ENCODE data around the gene FOXK2.

Gene FOXK2

DNA sequence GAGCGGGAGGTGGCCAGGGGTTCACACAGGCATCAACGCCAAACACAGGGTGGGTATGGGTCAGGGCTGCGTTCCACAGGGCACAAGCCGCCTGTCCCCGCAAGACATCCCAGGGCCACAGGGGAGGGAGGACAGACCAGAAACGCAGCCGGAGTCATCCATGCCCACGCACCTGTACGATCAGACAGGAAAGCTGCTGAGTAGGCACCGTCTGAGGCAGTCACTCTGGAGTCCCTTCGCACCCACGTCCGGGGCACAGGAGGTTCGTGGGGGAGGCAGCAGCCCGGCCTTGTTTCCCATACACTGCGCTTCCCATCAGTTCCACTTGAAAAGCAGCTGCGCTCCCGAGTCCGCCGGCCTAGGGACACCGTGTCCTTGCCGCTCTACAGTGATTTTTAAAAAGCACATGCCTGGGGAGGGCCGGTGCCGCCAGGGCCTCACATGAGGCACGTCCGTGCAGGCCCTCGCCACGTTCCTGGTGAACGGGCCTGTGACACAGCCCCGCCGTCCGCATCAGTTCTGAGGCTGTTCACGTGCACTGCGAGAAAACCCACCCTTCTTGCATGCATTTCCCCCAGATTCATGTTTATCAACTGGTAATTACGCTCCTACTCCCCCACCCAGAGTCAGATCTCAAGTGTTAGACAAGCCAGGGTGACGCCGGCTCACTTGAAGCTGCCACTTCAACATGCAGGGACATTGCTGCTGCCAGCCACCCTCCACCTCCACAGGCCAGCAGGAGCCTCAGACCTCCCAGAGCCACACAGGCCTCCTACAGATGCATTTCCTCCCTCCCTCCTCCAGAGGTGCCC is 94.0 kb downstream of the FOXK2 start:
- DNase-seq: no peak

GRCh38 chr17:82614095-82614631 is 94.6 kb downstream of the FOXK2 start:
- no peak for DNase-seq

GRCh38 chr17:82615084-82616020 is 95.8 kb downstream of the FOXK2 start:
- no peak for DNase-seq

DNA sequence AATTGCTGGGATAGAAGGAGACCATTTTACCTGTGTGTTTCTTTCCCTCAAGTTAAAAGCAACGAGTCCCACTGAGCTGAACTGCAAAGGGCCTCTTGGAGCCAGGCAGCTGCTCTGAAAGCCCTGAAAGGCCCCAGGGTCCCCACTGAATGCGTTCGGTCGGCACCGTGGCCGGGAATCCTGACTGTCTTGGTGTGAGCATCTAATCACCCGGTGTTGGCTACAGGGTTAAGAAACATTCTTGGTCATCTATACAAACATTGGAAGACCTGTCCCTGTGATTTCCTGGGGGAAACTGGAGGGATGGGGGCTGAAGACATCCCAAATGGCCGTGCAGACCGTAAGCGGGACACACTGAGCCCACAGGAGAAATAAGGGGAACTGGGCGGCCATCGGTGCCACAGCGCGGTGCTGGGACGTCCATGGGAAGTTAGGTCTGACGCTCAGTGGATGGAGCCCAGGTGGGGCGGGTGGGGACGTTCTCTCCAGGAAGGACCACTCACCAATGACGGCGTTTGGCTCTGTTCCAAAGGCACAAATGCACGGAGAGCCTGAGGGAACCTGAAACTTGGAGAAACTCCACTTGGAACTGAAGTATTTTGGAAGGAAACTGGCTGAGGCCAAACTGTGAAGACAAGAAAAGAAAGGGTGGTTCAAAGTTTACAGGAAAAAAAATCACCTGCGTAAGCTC is 96.6 kb downstream of the FOXK2 start:
- DNase-seq: no peak

DNA sequence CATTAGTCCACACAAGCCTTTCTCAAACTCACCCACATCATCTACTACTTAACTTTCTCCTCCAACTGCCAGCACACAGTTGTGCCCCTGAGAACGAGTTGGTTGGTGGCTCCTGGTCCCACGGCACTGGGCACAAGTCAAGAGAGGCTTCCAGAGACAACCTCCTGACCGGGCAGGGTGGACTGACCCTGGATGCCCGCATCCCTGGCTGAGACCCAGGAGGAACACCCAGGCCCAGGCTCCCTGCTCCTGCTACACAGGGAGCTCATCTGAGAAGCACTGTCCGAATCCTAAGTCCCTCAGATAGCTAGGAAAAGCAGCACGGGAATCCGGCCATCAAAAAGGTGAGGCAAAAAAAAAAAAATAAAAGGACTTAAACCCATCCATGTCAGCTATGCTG is 99.7 kb downstream of the FOXK2 start:
- DNase-seq: no peak

GRCh38 chr17:82619641-82620040 is 100.1 kb downstream of the FOXK2 start:
- DNase-seq: no peak

DNA sequence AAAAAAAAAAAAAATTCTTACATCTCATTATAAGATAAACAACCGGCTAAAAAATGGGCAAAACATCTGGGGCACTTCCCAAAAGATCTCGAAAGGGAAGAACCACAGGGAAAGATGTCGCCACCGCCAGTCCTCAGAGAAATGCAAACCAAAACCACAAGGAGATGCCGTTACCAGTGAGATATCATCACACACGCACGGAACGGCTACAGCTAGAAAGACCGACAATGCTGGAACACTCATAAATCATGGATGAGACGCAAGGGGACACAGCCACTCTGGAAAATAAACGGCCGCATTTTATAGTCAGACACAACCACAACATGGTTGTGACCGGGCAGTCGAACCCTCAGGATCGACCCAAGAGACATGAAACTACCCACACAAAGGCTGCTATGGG is 104.2 kb downstream of the FOXK2 start:
- DNase-seq: no peak

DNA sequence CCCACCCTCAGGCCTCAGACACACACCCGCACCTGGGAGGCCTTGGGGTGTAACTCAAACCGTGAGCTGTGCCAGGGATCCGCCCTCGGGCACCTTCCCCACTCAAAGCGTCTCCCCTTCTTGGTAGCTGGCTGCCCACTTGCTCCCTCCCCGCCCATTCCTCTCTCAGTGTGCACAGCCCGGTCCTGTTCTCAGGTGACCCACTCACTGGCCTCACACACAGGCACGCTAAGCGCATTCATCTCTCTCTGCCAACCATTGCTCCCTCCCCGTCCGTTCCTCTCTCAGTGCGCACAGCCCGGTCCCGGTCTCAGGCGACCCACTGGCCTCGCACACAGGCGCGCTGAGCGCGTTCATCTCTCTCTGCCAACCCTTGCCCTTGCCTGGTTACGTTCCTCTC is 107.9 kb downstream of the FOXK2 start:
- no peak for DNase-seq

GRCh38 chr17:82629748-82630147 is 110.2 kb downstream of the FOXK2 start:
- no peak for DNase-seq

DNA sequence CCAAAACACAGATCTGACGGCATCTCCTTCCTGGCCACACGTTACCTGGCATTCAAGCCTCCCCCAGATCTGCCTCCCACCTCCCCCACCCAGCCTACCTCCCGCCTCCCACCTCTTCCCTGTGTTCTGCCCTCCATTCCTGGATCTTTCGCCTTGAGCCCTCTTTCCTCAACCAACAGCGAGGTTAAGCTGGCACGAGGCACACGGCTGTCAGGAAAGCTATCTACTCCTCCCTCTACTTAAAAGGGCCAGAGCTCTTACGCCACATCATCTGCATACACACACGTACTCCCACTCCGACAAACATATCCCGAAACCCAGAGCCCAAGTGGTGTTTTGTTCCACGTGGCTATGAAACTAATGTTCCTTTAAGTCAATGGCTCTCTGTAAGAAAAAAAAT is 110.7 kb downstream of the FOXK2 start:
- DNase-seq: no peak

DNA sequence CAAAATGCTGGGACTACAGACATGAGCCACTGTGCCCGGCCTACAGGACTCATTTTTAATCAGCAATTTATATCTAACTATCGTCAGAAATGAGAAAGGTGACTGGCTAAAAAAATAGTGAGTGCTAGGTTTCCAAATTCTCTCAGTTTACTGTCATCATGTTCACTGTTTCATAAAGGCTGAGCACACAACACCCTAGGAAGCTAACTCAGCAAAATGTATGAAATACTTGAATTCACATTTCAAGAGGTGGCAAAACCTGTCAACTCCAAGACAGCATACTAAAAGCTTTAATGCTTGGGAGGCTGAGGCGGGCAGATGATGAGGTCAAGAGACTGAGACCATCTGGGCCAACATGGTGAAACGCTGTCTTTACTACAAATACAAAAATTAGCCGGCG is 112.0 kb downstream of the FOXK2 start:
- no peak for DNase-seq

GRCh38 chr17:82632451-82632850 is 112.9 kb downstream of the FOXK2 start:
- DNase-seq: no peak

DNA sequence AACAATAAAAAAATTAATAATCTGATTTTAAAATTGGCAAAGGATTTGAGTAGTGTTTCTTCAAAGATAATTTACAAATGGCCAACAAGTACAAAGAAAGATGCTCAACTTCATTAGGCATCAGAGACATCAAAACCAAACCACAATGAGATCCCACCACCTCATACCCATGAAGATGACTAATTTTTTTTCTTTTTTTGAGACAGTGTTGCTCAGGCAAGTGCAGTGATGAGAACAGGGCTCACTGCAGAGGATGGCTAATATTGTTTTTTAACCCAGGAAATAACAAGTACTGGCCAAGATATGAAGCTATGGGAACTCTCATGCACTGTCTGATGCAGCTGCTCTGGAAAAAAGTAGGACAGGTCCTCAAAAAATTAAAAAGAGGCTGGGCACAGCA is 113.8 kb downstream of the FOXK2 start:
- DNase-seq: peak; percentile 40

DNA sequence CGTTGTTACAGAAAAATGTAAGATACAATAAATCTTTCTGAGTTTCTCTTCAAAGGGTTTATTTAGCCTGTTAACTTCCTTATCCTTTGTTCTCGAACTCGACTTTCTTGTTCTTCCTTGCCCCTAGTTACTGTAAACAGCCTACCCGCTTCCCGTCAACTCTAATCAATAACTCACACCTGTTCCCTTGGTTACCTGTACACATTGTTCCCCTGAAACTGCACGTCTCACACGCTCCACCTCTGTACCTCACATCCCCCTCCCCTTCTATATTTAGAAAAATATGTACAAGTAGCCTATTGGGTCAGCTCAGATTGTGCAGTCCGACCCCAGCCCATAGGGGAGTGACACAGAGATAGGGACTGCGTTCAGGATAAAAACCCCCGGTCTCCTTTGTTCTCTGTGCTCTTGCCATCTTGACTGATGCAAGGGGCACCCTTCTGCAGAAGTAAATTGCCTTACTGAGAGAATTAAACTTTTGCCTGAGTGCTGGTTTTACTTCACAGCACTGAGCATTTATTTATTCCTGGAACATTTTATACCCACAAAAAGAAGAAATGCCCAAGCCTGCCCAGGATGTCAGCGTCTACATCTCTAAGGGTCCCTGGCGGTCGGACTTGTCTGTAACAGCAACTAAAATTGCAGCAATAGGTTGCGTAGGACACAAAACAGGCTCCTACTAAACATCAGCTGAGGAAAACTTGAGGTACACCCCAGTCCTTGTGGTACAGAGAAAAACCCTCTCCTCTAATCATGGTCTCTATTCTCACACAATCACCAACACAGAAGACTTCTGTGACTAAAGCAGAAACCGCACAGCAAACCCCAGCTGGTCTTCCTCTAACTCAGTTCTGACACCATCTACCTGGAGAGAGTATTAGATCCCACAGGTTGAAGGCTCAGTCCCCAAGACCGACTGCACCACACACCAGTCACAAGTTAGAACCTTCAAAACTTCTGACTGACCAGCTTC is 117.4 kb downstream of the FOXK2 start:
- no peak for DNase-seq

DNA sequence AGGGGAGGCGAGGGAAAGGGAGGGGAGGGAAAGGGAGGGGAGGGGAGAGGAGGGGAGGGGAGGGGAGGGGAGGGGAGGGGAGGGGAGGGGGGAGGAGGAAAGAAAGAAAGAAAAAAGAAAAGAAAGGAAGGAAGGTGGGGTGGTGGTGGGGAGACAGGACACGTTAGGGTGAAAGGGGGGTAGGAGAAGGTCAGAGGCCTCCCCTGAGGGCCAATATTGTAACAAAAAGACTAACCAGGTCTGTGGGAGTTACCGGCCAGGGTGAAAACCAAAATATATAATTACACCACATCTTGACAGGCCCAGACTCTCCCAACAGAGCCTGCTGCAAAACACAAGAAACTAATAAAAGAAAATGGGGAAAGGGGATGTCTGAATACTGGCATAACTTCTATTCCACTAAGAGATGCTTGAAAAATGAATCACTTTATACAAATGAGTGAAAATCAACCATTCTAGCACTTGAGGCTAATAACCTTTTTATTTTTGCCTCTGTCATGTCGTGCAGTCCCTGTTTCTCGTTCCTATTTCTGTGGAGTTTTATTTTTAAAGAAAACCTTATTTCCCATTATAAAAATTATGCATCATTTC is 118.7 kb downstream of the FOXK2 start:
- DNase-seq: no peak

- DNase-seq: no peak
Measured at GRCh38 chr17:82639628-82640027, 120.1 kb downstream of the FOXK2 start.

DNA sequence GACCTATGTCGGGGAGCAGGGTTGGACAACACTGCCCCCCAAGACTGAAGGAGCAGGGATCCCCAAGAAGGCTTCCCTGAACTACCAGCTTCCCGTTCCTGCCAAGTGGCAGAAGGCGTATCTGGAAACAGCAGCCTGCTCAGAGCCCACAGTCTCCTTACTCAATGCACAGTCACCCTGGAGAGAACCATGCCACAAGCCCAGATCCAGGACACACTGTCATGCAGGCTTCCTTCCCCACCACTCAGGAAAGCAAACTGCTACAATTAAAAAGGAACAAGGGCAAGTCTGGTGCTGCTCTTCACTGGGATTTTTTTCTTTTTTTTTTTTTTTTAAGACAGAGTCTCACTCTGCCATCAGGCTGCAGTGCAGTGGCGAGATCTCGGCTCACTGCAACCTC is 120.5 kb downstream of the FOXK2 start:
- DNase-seq: no peak

DNA sequence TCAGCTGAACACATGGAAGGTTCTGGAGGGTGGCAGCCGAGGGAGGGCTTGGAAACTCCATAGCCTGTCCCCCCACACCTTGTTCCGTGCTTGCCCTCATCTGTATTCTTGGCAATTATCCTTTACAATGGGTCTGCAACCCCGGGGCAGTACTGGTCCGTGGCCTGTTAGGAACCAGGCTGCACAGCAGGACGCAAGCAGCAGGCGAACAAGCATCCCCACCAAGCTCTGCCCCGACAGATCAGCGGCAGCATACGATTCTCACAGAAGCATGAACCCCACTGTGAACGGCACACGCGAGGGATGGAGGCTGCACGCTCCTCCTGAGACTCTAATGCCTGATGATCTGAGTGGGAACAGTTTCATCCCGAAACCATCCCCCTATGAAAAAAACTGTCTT is 122.5 kb downstream of the FOXK2 start:
- DNase-seq: no peak

DNA sequence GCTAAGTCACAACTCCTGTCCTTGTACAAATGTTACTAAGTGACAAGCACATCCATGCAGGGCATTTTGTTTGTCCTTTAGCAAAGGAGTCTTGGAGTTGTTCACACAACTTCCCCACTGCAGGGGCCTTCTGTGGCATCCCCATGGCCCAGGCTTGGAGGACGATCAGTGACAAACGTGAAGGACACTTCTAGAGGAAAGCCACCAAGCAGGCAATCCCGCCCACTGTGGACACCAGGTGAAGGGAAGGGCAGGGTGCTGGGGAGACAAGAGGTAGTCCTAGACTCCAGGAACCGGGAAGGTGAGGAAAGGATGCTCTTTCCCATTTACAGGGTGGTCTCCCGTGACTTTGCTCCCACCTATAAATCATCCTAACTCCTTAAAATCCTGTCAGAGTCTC is 124.6 kb downstream of the FOXK2 start:
- DNase-seq: no peak

- no peak for DNase-seq
Measured at GRCh38 chr17:82645516-82645915, 126.0 kb downstream of the FOXK2 start.

- peak; percentile 32 for DNase-seq
Measured at GRCh38 chr17:82647593-82648164, 128.1 kb downstream of the FOXK2 start.

All from activated CD4-positive, alpha-beta T cell treated with anti-CD3 and anti-CD28 coated beads, Interleukin-2, Interleukin-6, amounts not matched to agents 100 ng/mL and 50 ng/mL, durations not matched to agents 16 hours and 8 hours (primary cell).